ENCODE measurements around the gene ATRN. TPM values are rescaled to one million over a fixed set of nuclear protein-coding genes. Genes with fewer than 3 reads are reported as not detected.

ATRN gene
- total RNA-seq, 1 donor: 35.2 TPM

DNA sequence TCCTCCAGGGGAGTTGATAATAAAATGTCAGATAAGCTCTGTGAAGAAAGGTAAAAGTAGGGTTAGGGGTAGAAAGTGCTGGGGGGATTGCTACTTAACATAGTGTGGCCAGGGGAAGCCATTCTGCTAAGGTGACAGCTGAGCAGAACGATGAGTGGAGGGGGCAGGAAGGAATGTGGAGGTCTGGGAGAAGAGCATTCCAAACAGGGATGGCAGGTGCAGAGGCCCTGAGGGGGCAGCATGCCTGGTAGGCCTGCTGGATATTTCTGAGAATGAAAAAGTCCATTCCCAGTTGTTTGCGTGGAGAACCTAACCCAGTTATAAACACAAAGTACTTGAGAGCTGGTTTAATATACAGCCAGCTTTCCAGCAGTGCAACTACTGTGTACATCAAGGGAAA, 183.1 kb downstream of the ATRN start:
- H3K4me3 ChIP-seq (ENCODE audit: low read depth, low read length): no peak overlapping the region
- no peak for TF ChIP-seq CTCF (IDR thresholded peaks at IDR 0.05; ENCODE audit: insufficient read depth, low read length)
- no peak for DNase-seq (ENCODE audit: low read depth)

DNA sequence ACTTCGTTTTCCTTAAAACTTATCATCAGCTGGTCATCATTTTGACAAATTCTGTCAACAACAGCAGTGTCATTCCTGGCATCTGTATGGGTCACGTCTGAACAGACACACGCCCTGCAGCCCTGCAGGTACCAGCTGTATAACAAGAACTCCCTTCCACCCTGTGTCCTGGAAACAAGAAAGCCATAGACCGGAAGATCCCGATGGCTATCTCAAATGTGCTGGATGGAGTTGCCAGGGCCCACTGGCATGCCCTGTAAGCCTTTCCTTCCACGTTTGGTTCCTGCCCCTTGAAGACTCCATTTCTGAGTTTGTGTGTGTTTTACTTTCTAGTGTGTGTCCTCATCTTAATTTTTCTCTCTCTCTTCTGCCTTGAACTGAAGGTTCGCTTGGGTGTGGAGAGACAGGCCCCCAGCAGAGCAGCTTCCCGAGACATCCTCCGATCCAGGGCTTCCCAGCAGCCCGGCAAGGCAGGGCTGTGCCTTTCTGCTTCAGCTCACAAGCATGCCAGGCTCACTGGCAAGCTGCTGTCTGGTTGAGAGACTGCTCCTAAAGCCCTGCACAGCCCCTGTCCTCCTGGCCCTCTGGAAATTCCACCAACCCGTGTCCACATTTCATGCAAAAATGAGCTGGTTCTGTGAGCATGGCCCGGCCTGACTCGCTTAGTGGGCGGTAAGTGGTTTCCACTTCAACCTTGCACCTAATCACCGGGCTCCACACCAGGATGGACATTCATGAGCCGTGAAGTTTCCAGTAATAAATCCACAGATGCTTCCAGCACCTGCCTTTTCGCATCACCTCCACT, 183.7 kb downstream of the ATRN start:
- no peak for DNase-seq (ENCODE audit: low read depth)
- H3K4me3 ChIP-seq (ENCODE audit: low read depth, low read length): no peak overlapping the region
- no peak for TF ChIP-seq CTCF (IDR thresholded peaks at IDR 0.05; ENCODE audit: insufficient read depth, low read length)

DNA sequence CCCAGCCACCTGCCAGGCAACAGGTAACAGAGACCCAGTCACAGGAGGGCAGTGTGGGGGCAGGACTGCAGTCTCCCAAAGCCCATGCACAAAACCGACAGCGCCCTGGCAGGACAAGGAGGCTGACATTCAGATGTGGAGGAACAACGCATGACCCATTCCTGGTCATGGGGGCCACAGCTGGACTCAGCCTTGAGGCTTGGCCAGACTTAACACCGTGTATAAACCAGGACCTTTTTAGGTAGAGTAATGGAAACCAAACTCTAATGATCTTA, 184.2 kb downstream of the ATRN start:
- TF ChIP-seq CTCF (IDR thresholded peaks at IDR 0.05; ENCODE audit: insufficient read depth, low read length): no peak
- H3K4me3 ChIP-seq (ENCODE audit: low read depth, low read length): no peak overlapping the region
- DNase-seq (ENCODE audit: low read depth): no peak

- no peak for TF ChIP-seq CTCF (IDR thresholded peaks at IDR 0.05; ENCODE audit: insufficient read depth, low read length)
- no peak for DNase-seq (ENCODE audit: low read depth)
- H3K4me3 ChIP-seq (ENCODE audit: low read depth, low read length): no peak overlapping the region
These were observed 187.3 kb downstream of the ATRN start for GRCh38 chr20:3658019-3658715.

- H3K4me3 ChIP-seq (ENCODE audit: low read depth, low read length): no peak overlapping the region
- no peak for DNase-seq (ENCODE audit: low read depth)
- TF ChIP-seq CTCF (IDR thresholded peaks at IDR 0.05; ENCODE audit: insufficient read depth, low read length): no peak
These were observed 188.1 kb downstream of the ATRN start for GRCh38 chr20:3658716-3659491.

GRCh38 chr20:3659492-3660261, 188.9 kb downstream of the ATRN start:
- DNase-seq (ENCODE audit: low read depth): no peak
- no peak overlapping the region for H3K4me3 ChIP-seq (ENCODE audit: low read depth, low read length)
- no peak for TF ChIP-seq CTCF (IDR thresholded peaks at IDR 0.05; ENCODE audit: insufficient read depth, low read length)
